SK-N-SH treated with all-trans-retinoic acid at 6 μM for 48 hours (cell line): ENCODE measurements around the gene MPC1.

ENCODE experiments used
- ATAC-seq: fragments of 200-7000 bp; cut with Tn5 transposase; 3 replicates; pipeline ENCODE4 v1.9.1; 2020; ENCODE audit warnings: mild to moderate bottlenecking, moderate library complexity
- ARNTL ChIP-seq: fragments of 450-650 bp; formaldehyde crosslinking; IDR thresholded peaks from 2 replicates; pipeline ENCODE4 v1.5.0; 2020; ENCODE audit warnings: low read depth, mild to moderate bottlenecking, moderate library complexity, borderline replicate concordance
- BACH2 ChIP-seq: fragments of 250-450 bp; sonication (Bioruptor Pico); IDR thresholded peaks from 2 replicates; pipeline ENCODE4 v1.9.0; 2021; ENCODE audit warnings: mild to moderate bottlenecking, borderline replicate concordance
- CSDC2 ChIP-seq: fragments of 250-450 bp; sonication (Bioruptor Pico); IDR thresholded peaks from 2 replicates; pipeline ENCODE4 v1.5.0; 2020; ENCODE audit warnings: mild to moderate bottlenecking, moderate library complexity
- GLIS3 ChIP-seq: fragments of 250-450 bp; sonication (Bioruptor Pico); IDR thresholded peaks from 2 replicates; pipeline ENCODE4 v1.5.0; 2020; ENCODE audit warnings: mild to moderate bottlenecking, moderate library complexity
- ISL1 ChIP-seq: fragments of 250-450 bp; sonication (Bioruptor Pico); IDR thresholded peaks from 2 replicates; pipeline ENCODE4 v2.1.2; 2022; ENCODE audit warnings: mild to moderate bottlenecking, moderate library complexity
- OSR1 ChIP-seq: fragments of 250-450 bp; sonication (Bioruptor Pico); IDR thresholded peaks from 2 replicates; pipeline ENCODE4 v1.8.0; 2022; ENCODE audit warnings: moderate library complexity, mild to moderate bottlenecking, inconsistent platforms
- PPARA ChIP-seq: fragments of 250-450 bp; sonication (Bioruptor Pico); IDR thresholded peaks from 2 replicates; pipeline ENCODE4 v1.5.0; 2020; ENCODE audit warnings: mild to moderate bottlenecking, borderline replicate concordance
- RARB ChIP-seq: fragments of 250-450 bp; sonication (Bioruptor Pico); IDR thresholded peaks from 2 replicates; pipeline ENCODE4 v1.8.0; 2021; ENCODE audit warnings: mild to moderate bottlenecking, moderate library complexity
- TCF4 ChIP-seq: fragments of 250-450 bp; sonication (Bioruptor Pico); IDR thresholded peaks from 2 replicates; pipeline ENCODE4 v1.8.0; 2021; ENCODE audit warnings: mild to moderate bottlenecking, moderate library complexity, borderline replicate concordance
- TOX ChIP-seq: fragments of 250-450 bp; sonication (Bioruptor Pico); IDR thresholded peaks from 2 replicates; pipeline ENCODE4 v1.8.0; 2021; ENCODE audit warnings: mild to moderate bottlenecking, moderate library complexity, borderline replicate concordance
- ZC3H10 ChIP-seq: fragments of 250-450 bp; sonication (Bioruptor Pico); IDR thresholded peaks from 2 replicates; pipeline ENCODE4 v1.5.1; 2021; ENCODE audit warnings: mild to moderate bottlenecking, moderate library complexity
- ZFP3 ChIP-seq: fragments of 250-450 bp; sonication (Bioruptor Pico); IDR thresholded peaks from 2 replicates; pipeline ENCODE4 v1.5.0; 2020; ENCODE audit warnings: mild to moderate bottlenecking, moderate library complexity
- ZFP30 ChIP-seq: fragments of 450-650 bp; formaldehyde crosslinking; IDR thresholded peaks from 2 replicates; pipeline ENCODE4 v1.5.0; 2022; ENCODE audit warnings: mild to moderate bottlenecking, moderate library complexity
- ZNF565 ChIP-seq: fragments of 450-650 bp; formaldehyde crosslinking; conservative IDR thresholded peaks from 2 replicates; pipeline ENCODE4 v1.5.0; 2020; ENCODE audit warnings: low read depth, mild to moderate bottlenecking, moderate library complexity
- ZNF70 ChIP-seq: fragments of 450-650 bp; formaldehyde crosslinking; IDR thresholded peaks from 2 replicates; pipeline ENCODE4 v1.5.0; 2020; ENCODE audit warnings: mild to moderate bottlenecking, moderate library complexity
- TF ChIP-seq, protein P1 (sequence below): fragments of 250-450 bp; sonication (Bioruptor Pico); IDR thresholded peaks from 2 replicates; pipeline ENCODE4 v1.5.1; 2021; ENCODE audit warnings: mild to moderate bottlenecking, moderate library complexity
- TF ChIP-seq, protein P2 (sequence below): fragments of 250-450 bp; sonication (Bioruptor Pico); IDR thresholded peaks from 2 replicates; pipeline ENCODE4 v1.5.0; 2020; ENCODE audit warnings: mild to moderate bottlenecking, moderate library complexity
- TF ChIP-seq, protein P3 (sequence below): fragments of 250-450 bp; sonication (Bioruptor Pico); IDR thresholded peaks from 2 replicates; pipeline ENCODE4 v1.8.0; 2020; ENCODE audit warnings: mild to moderate bottlenecking, moderate library complexity, borderline replicate concordance
- TF ChIP-seq, protein P4 (sequence below): fragments of 250-450 bp; sonication (Bioruptor Pico); IDR thresholded peaks from 2 replicates; pipeline ENCODE4 v1.5.1; 2020; ENCODE audit warnings: low read depth, mild to moderate bottlenecking, moderate library complexity
- TF ChIP-seq, protein P5 (sequence below): fragments of 250-450 bp; sonication (Bioruptor Pico); IDR thresholded peaks from 2 replicates; pipeline ENCODE4 v1.8.0; 2021; ENCODE audit warnings: low read depth, mild to moderate bottlenecking, moderate library complexity, borderline replicate concordance

The MPC1 gene

DNA sequence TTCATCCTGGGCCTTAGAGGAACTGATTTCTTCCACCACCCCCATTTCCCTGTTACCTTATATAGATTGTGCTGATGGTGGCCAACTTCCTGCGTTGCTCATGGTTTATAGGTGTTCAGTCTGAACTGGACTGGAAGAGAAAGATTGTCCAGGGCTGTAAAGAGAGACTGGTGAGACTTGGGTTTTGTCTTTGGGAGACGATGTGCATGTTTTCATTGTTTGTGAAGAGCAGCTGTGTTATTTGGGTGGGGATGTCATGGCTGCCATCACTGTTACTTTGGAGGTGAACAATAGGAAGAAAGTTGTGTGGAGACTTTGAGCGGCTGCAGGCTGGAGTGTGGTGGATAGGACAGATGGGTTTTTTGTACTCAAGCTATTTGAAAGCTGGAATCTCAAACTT is 15.6 kb upstream of the MPC1 start:
- TF ChIP-seq PPARA (no peak), ZNF565 (CRISPR knock-in tag) (no peak)
- ATAC-seq, result no peak

DNA sequence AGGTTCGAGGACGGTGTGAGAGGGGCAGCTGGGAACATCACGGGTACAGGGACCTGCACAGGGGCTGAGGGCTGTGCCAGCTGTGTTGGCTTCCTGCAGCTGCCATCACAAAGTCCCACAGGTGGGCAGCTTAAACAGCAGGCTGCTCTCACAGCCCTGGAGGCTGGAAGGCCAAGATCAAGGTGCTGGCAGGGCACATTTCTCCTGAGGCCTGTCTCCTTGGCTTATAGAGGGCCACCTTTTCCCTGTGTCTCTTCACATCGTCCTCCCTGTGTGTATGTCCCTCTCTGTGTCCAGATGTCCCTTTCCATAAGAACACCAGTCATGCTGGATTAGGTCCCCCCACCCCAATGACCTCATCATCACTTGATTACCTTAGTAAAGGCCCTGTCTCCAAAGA is 15.1 kb upstream of the MPC1 start:
- no peak for ATAC-seq
- TF ChIP-seq TCF4, result no peak
- no peak for TF ChIP-seq ZFP30 (CRISPR knock-in tag)
- TF ChIP-seq ZFP3 (CRISPR knock-in tag), result no peak
- TF ChIP-seq PPARA, result no peak
- no peak for TF ChIP-seq TOX (CRISPR knock-in tag)
- TF ChIP-seq OSR1 (CRISPR knock-in tag), result no peak
- no peak for TF ChIP-seq ZC3H10 (CRISPR knock-in tag)
- TF ChIP-seq CSDC2 (CRISPR knock-in tag), result no peak
- TF ChIP-seq ZNF70 (CRISPR knock-in tag), result no peak
- TF ChIP-seq, protein P1, sequence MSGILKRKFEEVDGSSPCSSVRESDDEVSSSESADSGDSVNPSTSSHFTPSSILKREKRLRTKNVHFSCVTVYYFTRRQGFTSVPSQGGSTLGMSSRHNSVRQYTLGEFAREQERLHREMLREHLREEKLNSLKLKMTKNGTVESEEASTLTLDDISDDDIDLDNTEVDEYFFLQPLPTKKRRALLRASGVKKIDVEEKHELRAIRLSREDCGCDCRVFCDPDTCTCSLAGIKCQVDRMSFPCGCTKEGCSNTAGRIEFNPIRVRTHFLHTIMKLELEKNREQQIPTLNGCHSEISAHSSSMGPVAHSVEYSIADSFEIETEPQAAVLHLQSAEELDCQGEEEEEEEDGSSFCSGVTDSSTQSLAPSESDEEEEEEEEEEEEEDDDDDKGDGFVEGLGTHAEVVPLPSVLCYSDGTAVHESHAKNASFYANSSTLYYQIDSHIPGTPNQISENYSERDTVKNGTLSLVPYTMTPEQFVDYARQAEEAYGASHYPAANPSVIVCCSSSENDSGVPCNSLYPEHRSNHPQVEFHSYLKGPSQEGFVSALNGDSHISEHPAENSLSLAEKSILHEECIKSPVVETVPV (CRISPR knock-in tag), result no peak
- TF ChIP-seq, protein P2, sequence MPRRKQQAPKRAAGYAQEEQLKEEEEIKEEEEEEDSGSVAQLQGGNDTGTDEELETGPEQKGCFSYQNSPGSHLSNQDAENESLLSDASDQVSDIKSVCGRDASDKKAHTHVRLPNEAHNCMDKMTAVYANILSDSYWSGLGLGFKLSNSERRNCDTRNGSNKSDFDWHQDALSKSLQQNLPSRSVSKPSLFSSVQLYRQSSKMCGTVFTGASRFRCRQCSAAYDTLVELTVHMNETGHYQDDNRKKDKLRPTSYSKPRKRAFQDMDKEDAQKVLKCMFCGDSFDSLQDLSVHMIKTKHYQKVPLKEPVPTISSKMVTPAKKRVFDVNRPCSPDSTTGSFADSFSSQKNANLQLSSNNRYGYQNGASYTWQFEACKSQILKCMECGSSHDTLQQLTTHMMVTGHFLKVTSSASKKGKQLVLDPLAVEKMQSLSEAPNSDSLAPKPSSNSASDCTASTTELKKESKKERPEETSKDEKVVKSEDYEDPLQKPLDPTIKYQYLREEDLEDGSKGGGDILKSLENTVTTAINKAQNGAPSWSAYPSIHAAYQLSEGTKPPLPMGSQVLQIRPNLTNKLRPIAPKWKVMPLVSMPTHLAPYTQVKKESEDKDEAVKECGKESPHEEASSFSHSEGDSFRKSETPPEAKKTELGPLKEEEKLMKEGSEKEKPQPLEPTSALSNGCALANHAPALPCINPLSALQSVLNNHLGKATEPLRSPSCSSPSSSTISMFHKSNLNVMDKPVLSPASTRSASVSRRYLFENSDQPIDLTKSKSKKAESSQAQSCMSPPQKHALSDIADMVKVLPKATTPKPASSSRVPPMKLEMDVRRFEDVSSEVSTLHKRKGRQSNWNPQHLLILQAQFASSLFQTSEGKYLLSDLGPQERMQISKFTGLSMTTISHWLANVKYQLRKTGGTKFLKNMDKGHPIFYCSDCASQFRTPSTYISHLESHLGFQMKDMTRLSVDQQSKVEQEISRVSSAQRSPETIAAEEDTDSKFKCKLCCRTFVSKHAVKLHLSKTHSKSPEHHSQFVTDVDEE (CRISPR knock-in tag), result no peak

DNA sequence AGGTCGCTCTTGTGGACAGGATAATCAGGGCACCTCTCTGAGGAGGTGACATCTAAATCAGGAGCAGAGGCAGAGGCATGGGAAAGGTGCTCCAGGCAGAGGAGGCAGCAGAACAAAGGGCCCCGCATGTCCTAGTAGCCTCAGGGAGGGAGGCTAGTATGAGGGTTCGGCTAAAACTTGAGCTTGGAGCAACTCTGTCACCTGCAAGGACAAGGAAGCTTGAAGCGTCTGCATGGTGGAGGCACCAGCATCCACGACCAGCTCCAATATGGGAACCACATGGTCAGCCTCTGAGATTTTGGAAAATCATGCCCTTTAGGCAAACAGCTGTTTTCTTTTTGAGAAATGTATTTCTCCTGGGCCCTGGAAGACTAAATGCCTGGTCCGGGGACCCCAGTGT is 13.0 kb upstream of the MPC1 start:
- no peak for ATAC-seq
- no peak for TF ChIP-seq OSR1 (CRISPR knock-in tag)
- no peak for TF ChIP-seq ARNTL
- TF ChIP-seq ZNF565 (CRISPR knock-in tag), result no peak
- TF ChIP-seq, protein P3, sequence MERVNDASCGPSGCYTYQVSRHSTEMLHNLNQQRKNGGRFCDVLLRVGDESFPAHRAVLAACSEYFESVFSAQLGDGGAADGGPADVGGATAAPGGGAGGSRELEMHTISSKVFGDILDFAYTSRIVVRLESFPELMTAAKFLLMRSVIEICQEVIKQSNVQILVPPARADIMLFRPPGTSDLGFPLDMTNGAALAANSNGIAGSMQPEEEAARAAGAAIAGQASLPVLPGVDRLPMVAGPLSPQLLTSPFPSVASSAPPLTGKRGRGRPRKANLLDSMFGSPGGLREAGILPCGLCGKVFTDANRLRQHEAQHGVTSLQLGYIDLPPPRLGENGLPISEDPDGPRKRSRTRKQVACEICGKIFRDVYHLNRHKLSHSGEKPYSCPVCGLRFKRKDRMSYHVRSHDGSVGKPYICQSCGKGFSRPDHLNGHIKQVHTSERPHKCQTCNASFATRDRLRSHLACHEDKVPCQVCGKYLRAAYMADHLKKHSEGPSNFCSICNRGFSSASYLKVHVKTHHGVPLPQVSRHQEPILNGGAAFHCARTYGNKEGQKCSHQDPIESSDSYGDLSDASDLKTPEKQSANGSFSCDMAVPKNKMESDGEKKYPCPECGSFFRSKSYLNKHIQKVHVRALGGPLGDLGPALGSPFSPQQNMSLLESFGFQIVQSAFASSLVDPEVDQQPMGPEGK (CRISPR knock-in tag), result no peak
- TF ChIP-seq, all 23 proteins: peak for 0

DNA sequence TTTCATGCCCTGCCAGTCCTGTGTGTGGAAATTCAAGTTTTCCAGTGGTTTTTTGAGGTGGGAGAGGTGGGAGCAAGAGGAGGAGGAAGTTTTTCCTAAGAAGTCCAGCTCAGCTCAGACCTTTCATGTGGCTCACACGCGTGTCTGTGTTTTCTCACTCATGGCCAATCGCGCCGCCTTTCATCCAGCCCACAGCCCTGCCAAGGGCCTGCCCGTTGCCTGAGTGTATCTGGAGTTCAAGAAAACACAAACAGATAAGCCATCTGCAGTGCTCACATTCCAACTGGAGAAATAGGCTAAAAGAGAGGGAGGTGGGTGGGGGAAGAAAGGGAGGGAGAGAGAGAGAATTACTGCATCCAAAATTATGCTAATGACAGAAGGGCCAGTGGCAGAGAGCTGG is 12.6 kb upstream of the MPC1 start:
- no peak; the same call in 2 of the 3 replicates for ATAC-seq
- TF ChIP-seq GLIS3, result no peak
- TF ChIP-seq, protein P4, sequence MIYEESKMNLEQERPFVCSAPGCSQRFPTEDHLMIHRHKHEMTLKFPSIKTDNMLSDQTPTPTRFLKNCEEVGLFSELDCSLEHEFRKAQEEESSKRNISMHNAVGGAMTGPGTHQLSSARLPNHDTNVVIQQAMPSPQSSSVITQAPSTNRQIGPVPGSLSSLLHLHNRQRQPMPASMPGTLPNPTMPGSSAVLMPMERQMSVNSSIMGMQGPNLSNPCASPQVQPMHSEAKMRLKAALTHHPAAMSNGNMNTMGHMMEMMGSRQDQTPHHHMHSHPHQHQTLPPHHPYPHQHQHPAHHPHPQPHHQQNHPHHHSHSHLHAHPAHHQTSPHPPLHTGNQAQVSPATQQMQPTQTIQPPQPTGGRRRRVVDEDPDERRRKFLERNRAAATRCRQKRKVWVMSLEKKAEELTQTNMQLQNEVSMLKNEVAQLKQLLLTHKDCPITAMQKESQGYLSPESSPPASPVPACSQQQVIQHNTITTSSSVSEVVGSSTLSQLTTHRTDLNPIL, result no peak
- no peak for TF ChIP-seq RARB (CRISPR knock-in tag)
- TF ChIP-seq ISL1 (CRISPR knock-in tag), result no peak
- TF ChIP-seq TOX (CRISPR knock-in tag), result no peak
- no peak for TF ChIP-seq PPARA
- TF ChIP-seq, protein P1 (CRISPR knock-in tag), result no peak
- TF ChIP-seq, protein P5, sequence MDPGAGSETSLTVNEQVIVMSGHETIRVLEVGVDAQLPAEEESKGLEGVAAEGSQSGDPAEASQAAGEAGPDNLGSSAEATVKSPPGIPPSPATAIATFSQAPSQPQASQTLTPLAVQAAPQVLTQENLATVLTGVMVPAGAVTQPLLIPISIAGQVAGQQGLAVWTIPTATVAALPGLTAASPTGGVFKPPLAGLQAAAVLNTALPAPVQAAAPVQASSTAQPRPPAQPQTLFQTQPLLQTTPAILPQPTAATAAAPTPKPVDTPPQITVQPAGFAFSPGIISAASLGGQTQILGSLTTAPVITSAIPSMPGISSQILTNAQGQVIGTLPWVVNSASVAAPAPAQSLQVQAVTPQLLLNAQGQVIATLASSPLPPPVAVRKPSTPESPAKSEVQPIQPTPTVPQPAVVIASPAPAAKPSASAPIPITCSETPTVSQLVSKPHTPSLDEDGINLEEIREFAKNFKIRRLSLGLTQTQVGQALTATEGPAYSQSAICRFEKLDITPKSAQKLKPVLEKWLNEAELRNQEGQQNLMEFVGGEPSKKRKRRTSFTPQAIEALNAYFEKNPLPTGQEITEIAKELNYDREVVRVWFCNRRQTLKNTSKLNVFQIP (CRISPR knock-in tag), result no peak
- TF ChIP-seq BACH2 (CRISPR knock-in tag), result no peak
- TF ChIP-seq, all 23 proteins: peak for 0
